Stimulated activated CD4-positive, alpha-beta T cell treated with anti-CD3 and anti-CD28 coated beads, Interleukin-4, amount 100 ng/mL, for 4 hours (primary cell): ENCODE data around the gene SHLD2.
"Not testable (repeated sequence)": the region's sequence is repeated elsewhere in the genome, so short reads cannot be mapped to it uniquely, and the experiment has no call there.

Source experiments
- DNase-seq, 2 experiments: peaks; one replicate each; pipeline ENCODE4 v3.0.0-alpha.2; 2020

Gene SHLD2

GRCh38 chr10:87094373-87095235, at the start of gene SHLD2, which contains the start of gene GLUD1:
Gene SHLD2, plus strand, starts transcription at chr10:87095206. Its CDS starts 56,149 bp downstream, at chr10:87151355.
Gene GLUD1, minus strand, starts transcription at chr10:87094843. Its CDS starts 74 bp downstream, at chr10:87094769.
- peak; percentile 82 to 85 for DNase-seq

- no peak for DNase-seq
These were observed 49.5 kb upstream of the SHLD2 start for GRCh38 chr10:87045434-87045938.

GRCh38 chr10:87053111-87053510, 41.9 kb upstream of the SHLD2 start:
- DNase-seq = no peak

- DNase-seq = no peak
These were observed 41.3 kb upstream of the SHLD2 start for GRCh38 chr10:87053577-87054181.

GRCh38 chr10:87054373-87055295, 40.4 kb upstream of the SHLD2 start:
- no peak for DNase-seq

GRCh38 chr10:87058171-87058570, 36.8 kb upstream of the SHLD2 start:
- DNase-seq = no peak

- DNase-seq = no peak
These were observed 35.6 kb upstream of the SHLD2 start for GRCh38 chr10:87059401-87059800.

GRCh38 chr10:87060280-87060928, 34.6 kb upstream of the SHLD2 start:
- no peak for DNase-seq

GRCh38 chr10:87064651-87065050, 30.4 kb upstream of the SHLD2 start:
- no peak for DNase-seq

- DNase-seq = no peak
These were observed 28.8 kb upstream of the SHLD2 start for GRCh38 chr10:87066178-87066577.

- no peak for DNase-seq
These were observed 28.1 kb upstream of the SHLD2 start for GRCh38 chr10:87066865-87067264.

GRCh38 chr10:87068281-87068680, 26.7 kb upstream of the SHLD2 start:
- DNase-seq = no peak

GRCh38 chr10:87072449-87072848, 22.6 kb upstream of the SHLD2 start:
- no peak for DNase-seq

- DNase-seq = not testable (repeated sequence)
These were observed 18.6 kb upstream of the SHLD2 start for GRCh38 chr10:87076421-87076820.

- no peak for DNase-seq
These were observed 15.7 kb upstream of the SHLD2 start for GRCh38 chr10:87079106-87079836.

- DNase-seq = not testable (repeated sequence)
These were observed 14.4 kb upstream of the SHLD2 start for GRCh38 chr10:87080621-87081020.

- not testable (repeated sequence) for DNase-seq
These were observed 13.4 kb upstream of the SHLD2 start for GRCh38 chr10:87081574-87081973.

- DNase-seq = not testable (repeated sequence)
These were observed 12.8 kb upstream of the SHLD2 start for GRCh38 chr10:87082219-87082618.

- DNase-seq = not testable (repeated sequence)
These were observed 11.3 kb upstream of the SHLD2 start for GRCh38 chr10:87083576-87084290.

GRCh38 chr10:87084291-87084782, 10.7 kb upstream of the SHLD2 start:
- not testable (repeated sequence) for DNase-seq

GRCh38 chr10:87085537-87085936, 9.5 kb upstream of the SHLD2 start:
- no peak for DNase-seq
